Measurements from ENCODE around the gene STK38.

Gene STK38

GRCh38 chr6:36515844-36516243 lies 31.4 kb downstream of the STK38 start:
- ATAC-seq (no peak), DNase-seq (no peak)
- Mint-ChIP-seq H3K9me3 (no peaks in the 10 kb centered on the region), H3K4me3 (no peak overlapping the region), H3K4me1 (peaks cover 57% of the 10 kb centered on the region), H3K27ac (peak overlapping the region in 1 of 2 donors; percentile 54), H3K27me3 (no peaks in the 10 kb centered on the region)

DNA sequence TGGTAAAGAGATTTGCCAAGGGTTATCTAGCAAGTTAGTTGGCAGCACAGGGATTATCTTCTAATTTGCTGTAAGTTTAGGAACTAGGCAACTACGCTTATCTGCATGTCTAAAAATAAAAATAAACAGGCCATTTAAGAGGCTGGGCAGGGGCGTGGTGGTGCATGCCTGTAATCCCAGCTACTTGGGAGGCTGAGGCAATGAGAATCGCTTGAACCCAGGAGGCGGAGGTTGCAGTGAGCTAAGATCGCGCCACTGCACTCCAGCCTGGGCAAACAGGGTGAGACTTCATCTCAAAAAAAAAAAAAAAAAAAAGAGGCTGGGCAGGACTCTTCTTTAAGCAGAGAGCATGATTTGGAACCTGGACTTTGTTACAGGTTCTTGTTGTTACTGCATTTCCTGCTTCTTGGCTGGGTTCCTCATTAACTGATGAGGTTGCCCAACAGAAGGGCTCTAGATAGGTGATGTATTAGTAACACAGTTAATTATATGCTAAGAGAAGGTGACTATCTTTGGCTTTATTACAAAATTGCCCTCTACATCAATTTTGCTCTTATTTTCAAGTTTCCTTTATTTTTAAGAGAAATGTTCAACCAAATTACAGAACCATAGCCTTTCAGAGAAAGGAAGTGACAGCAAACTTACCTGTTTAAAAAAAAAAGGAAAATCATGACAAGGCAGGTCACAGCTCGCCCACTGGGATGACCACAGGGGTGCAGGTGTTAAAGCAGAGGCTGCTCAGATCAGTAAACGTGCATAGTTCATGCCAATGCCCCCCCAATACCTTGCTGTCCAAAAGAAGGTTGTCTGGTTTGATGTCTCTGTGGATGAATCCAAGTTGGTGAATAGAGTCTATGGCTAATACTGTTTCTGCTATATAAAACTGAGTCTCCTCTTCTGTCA lies 32.5 kb downstream of the STK38 start:
- Mint-ChIP-seq H3K27ac (peak overlapping the region; percentile 25 to 78), H3K4me1 (peaks cover 54% of the 10 kb centered on the region)

DNA sequence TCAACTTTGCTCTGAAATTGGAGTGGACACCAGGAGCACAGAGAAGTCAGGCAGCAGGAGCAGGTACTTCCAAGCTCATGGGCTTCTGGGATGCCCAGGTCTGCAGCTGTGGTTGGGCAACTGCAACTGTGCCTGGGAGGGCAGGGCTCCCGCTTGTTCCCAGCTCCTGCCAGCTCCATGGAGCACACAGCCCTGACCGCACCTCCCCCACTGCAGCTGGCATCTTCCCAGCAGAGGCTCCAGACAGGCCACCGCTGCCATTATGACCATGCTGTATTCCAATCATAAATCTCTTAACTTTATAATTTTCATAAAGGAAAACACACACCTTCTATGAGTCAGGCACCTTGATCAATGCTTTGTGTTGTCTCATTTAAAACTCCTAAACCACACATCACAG lies 36.9 kb downstream of the STK38 start:
- Mint-ChIP-seq H3K9me3 (no peaks in the 10 kb centered on the region), H3K4me1 (peaks cover 39% of the 10 kb centered on the region)
- no peak for ATAC-seq

More for the DNA sequence above, 32.5 kb downstream of the STK38 start:
- DNase-seq, result no peak
- H3K9me3 Mint-ChIP-seq, result no peaks in the 10 kb centered on the region
- peak; percentile 39 for ATAC-seq
- no peaks in the 10 kb centered on the region for H3K27me3 Mint-ChIP-seq
- no peak overlapping the region for H3K4me3 Mint-ChIP-seq

DNA sequence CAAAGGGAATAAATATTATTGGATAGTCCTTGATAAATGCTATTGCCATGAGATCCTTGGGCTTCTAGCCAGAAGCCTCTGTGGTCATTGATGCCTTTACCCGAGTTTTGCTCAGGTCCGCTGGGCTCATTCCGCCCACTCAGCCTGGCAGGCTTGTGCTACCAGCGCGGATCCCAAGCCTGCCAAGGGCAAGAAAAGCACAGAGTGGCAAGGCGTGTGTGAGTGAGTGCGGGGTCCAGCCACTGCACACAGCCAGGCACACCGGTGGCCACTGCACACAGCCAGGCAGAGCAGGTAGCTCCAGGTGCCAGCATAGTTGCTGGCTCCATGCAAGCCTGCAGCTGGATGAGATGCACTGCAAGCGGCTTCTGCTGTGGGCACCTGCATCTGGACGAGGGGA lies 38.7 kb downstream of the STK38 start:
- Mint-ChIP-seq H3K9me3 (no peaks in the 10 kb centered on the region), H3K4me3 (no peak overlapping the region), H3K27ac (no peak overlapping the region), H3K4me1 (peaks cover 33% of the 10 kb centered on the region), H3K27me3 (no peaks in the 10 kb centered on the region)
- no peak for ATAC-seq
- no peak for DNase-seq

More for the DNA sequence above, 36.9 kb downstream of the STK38 start:
- H3K27ac Mint-ChIP-seq, result peak overlapping the region in 1 of 2 donors; percentile 19
- no peak overlapping the region for H3K4me3 Mint-ChIP-seq
- no peak for DNase-seq
- H3K27me3 Mint-ChIP-seq, result no peaks in the 10 kb centered on the region

DNA sequence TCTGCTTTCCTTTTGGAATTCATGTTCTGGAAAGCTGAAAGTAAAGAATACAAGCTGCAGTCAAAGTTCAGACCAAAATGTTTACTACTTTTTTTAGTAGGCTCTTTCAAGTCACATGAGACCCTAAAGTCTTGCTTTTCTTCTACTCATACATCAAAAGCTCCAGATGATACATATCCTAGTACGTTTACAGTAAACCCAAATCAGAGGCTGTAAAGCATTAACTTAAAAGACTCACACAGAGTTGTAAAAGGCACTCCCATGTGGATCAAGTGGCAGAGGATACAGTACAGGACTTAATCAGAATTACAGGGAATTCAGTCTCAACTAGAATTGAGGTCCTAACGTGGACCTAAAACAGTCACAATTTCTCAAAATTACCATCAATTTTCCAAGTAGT lies 40.7 kb downstream of the STK38 start:
- Mint-ChIP-seq H3K9me3 (no peaks in the 10 kb centered on the region), H3K27ac (peak overlapping the region; percentile 3 to 55), H3K4me3 (no peak overlapping the region), H3K27me3 (no peaks in the 10 kb centered on the region), H3K4me1 (peaks cover 33% of the 10 kb centered on the region)
- DNase-seq, result no peak
- ATAC-seq, result no peak

GRCh38 chr6:36505744-36506534 lies 41.3 kb downstream of the STK38 start:
- DNase-seq (no peak), ATAC-seq (no peak)
- H3K27ac Mint-ChIP-seq, result peak overlapping the region in 1 of 2 donors; percentile 3
- H3K27me3 Mint-ChIP-seq, result no peaks in the 10 kb centered on the region
- peaks cover 33% of the 10 kb centered on the region for H3K4me1 Mint-ChIP-seq
- no peaks in the 10 kb centered on the region for H3K9me3 Mint-ChIP-seq
- H3K4me3 Mint-ChIP-seq, result peak overlapping the region in 1 of 2 donors; percentile 45

- ATAC-seq (no peak), DNase-seq (no peak)
- Mint-ChIP-seq H3K27me3 (no peaks in the 10 kb centered on the region), H3K9me3 (no peaks in the 10 kb centered on the region), H3K4me3 (no peak overlapping the region), H3K4me1 (peaks cover 33% of the 10 kb centered on the region), H3K27ac (no peak overlapping the region)
Measured at GRCh38 chr6:36504982-36505381, 42.3 kb downstream of the STK38 start.

DNA sequence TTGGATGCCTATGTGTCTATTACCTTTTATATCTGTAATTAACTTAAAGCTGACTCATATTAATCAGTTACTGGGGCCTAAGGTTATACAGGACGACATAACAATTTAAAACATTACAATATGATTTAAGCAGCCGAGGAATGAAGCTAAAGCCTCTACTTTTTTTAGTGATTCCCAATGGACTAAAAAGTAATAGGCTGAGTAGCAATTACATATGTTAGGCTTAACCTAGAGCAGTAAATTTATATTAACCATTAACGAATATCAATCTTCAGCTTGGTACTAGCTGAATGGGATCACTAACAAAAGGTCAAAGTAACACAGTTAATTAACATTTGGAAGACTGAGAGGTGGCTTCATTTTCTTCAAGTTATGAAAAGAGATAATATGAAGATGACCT lies 43.1 kb downstream of the STK38 start:
- Mint-ChIP-seq H3K27ac (no peak overlapping the region), H3K4me1 (peaks cover 33% of the 10 kb centered on the region), H3K27me3 (no peaks in the 10 kb centered on the region), H3K4me3 (no peak overlapping the region), H3K9me3 (no peaks in the 10 kb centered on the region)
- ATAC-seq (no peak), DNase-seq (no peak)

DNA sequence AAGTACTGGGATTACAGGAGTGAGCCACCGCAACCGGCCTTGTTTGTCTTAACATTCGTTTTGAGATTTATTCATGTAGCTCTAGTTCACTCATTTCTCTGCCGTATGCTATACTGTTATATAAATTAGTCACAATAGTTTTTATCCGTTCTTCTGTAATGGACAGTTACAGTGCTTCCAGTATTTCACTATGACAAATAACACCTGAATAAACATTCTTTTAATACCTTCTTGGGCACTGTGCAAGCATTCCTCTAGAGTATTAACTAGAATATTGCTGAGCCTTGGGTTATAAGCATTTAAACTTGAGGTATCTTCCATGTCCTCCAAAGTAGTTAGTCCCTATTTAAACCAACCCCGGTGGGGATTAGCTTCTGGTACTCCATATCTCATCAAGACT lies 45.6 kb downstream of the STK38 start:
- DNase-seq (no peak), ATAC-seq (no peak)
- no peaks in the 10 kb centered on the region for H3K27me3 Mint-ChIP-seq
- no peak overlapping the region for H3K27ac Mint-ChIP-seq
- H3K9me3 Mint-ChIP-seq, result no peaks in the 10 kb centered on the region
- peaks cover 23% of the 10 kb centered on the region for H3K4me1 Mint-ChIP-seq
- no peak overlapping the region for H3K4me3 Mint-ChIP-seq

GRCh38 chr6:36499918-36500317 lies 47.4 kb downstream of the STK38 start:
- Mint-ChIP-seq H3K4me3 (no peak overlapping the region), H3K27ac (no peak overlapping the region), H3K27me3 (no peaks in the 10 kb centered on the region), H3K4me1 (peaks cover 7% of the 10 kb centered on the region), H3K9me3 (no peaks in the 10 kb centered on the region)
- DNase-seq (no peak), ATAC-seq (no peak)

DNA sequence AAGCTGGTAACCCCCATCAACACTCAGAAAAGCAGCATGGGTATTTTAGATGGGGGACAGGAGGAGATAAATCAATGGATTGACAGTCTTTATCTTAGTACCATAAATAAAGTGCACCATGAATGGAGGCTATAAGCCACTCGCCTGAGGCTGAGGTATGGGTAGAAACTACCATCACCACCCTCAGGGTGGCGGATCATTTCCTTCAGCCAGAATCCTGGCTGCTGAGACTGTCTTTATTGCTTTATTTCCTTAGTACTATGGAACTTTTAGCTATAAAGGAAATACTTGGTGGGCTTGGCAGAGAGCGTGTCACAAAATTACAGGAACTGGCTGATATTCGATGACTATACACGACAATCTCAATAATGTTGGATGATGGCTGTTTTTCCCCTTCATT lies 52.2 kb downstream of the STK38 start:
- DNase-seq, result no peak
- Mint-ChIP-seq H3K9me3 (no peaks in the 10 kb centered on the region), H3K27ac (no peak overlapping the region), H3K4me3 (no peak overlapping the region), H3K4me1 (peaks cover 32% of the 10 kb centered on the region), H3K27me3 (no peaks in the 10 kb centered on the region)
- no peak for ATAC-seq

DNA sequence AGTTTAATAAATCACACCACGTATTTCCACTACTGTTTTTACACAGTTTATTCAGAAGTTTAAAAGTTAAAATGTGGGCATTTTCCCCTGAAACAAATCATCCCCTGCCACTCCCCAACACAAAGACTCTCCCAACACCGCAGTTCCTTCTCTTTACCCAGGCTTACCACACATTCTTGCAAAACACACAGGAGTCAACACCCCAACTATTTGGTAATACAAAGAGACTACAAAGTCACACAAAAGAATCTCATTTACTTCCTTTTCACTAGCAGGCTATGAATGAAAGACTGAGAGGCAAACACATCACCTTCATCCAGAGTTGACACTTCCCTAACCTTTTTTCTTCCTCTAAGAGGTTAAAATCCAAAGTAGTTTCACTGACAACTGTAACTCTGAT lies 53.4 kb downstream of the STK38 start:
- no peak overlapping the region for H3K4me3 Mint-ChIP-seq
- H3K9me3 Mint-ChIP-seq, result no peaks in the 10 kb centered on the region
- H3K27ac Mint-ChIP-seq, result peak overlapping the region in 1 of 2 donors; percentile 3
- H3K27me3 Mint-ChIP-seq, result no peaks in the 10 kb centered on the region
- no peak for DNase-seq
- peaks cover 32% of the 10 kb centered on the region for H3K4me1 Mint-ChIP-seq
- no peak for ATAC-seq

DNA sequence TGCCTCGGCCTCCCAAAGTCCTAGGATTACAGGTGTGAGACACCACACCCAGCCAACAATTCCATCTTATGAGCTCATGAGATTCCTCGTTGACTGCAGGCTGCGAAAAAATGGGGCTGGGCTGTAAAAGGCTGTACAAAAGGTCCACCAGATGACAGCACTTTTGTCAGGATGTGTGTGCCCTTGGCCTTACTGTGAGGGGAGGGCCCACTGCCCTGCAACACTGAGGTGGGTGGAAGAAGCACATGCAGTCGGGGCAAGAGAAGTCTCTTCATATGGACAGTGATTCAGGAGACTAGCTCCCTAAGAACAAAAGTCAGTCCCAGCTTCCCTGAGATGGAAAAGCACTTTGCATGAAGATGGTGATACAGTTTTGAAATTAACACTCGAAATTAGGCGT lies 54.0 kb downstream of the STK38 start:
- Mint-ChIP-seq H3K4me1 (peaks cover 32% of the 10 kb centered on the region), H3K27me3 (no peaks in the 10 kb centered on the region), H3K9me3 (no peaks in the 10 kb centered on the region), H3K27ac (no peak overlapping the region), H3K4me3 (no peak overlapping the region)
- ATAC-seq (no peak), DNase-seq (no peak)

- Mint-ChIP-seq H3K4me3 (no peak overlapping the region), H3K9me3 (no peaks in the 10 kb centered on the region), H3K4me1 (peaks cover 32% of the 10 kb centered on the region), H3K27me3 (no peaks in the 10 kb centered on the region), H3K27ac (peak overlapping the region in 1 of 2 donors; percentile 68)
- no peak for DNase-seq
- no peak for ATAC-seq
Measured at GRCh38 chr6:36492621-36493020, 54.7 kb downstream of the STK38 start.

DNA sequence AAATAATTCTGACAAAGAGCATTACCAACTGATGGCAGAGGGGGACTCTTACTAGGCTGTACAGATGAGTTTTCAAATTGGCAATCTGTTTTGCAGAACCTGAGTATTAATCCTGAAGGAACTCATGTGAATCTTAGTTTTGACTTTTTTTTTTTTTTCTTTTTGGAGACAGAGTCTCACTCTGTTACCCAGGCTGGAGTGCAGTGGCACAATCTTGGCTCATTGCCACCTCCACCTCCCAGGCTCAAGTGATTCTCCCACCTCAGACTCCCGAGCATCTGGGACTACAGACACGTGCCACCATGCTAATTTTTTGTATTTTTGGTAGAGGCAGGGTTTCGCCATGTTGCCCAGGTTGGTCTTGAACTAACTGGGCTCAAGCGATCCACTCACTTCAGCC lies 55.2 kb downstream of the STK38 start:
- Mint-ChIP-seq H3K4me1 (peaks cover 27% of the 10 kb centered on the region), H3K27ac (peak overlapping the region in 1 of 2 donors; percentile 68), H3K4me3 (no peak overlapping the region), H3K9me3 (no peaks in the 10 kb centered on the region), H3K27me3 (no peaks in the 10 kb centered on the region)
- no peak for ATAC-seq
- DNase-seq, result no peak

- no peak overlapping the region for H3K27ac Mint-ChIP-seq
- peaks cover 26% of the 10 kb centered on the region for H3K4me1 Mint-ChIP-seq
- DNase-seq, result no peak
- no peaks in the 10 kb centered on the region for H3K9me3 Mint-ChIP-seq
- ATAC-seq, result no peak
- H3K4me3 Mint-ChIP-seq, result no peak overlapping the region
- H3K27me3 Mint-ChIP-seq, result no peaks in the 10 kb centered on the region
Measured at GRCh38 chr6:36491378-36491965, 55.8 kb downstream of the STK38 start.

Data from stimulated activated naive CD8-positive, alpha-beta T cell treated with anti-CD3 and anti-CD28 coated beads, Interleukin-15, amount 100 ng/mL, for 72 hours (primary cell).